NCI-H2196 treated with DMSO at 0.1 percent for 48 hours (cell line): ENCODE results near the gene NEAT1.

Experiments used
- DNase-seq: peaks from one replicate; lab custom pipeline; 2025; ENCODE audit not compliant: unreplicated experiment; lab: John Stamatoyannopoulos, UW

The NEAT1 gene

GRCh38 chr11:65433657-65434056 lies 11.1 kb downstream of the NEAT1 start:
- DNase-seq: no peak

GRCh38 chr11:65434057-65434666 lies 11.6 kb downstream of the NEAT1 start:
- DNase-seq: no peak

- DNase-seq: no peak
Measured at GRCh38 chr11:65434667-65435410, 12.2 kb downstream of the NEAT1 start.

- no peak for DNase-seq
Measured at GRCh38 chr11:65435411-65435931, 12.9 kb downstream of the NEAT1 start.

- no peak for DNase-seq
Measured at GRCh38 chr11:65435981-65436411, 13.4 kb downstream of the NEAT1 start.

- no peak for DNase-seq
Measured at GRCh38 chr11:65436412-65437032, 13.9 kb downstream of the NEAT1 start.

GRCh38 chr11:65437436-65438227 lies 15.0 kb downstream of the NEAT1 start:
- DNase-seq: no peak

GRCh38 chr11:65438257-65439151 lies 15.9 kb downstream of the NEAT1 start:
- no peak for DNase-seq

- no peak for DNase-seq
Measured at GRCh38 chr11:65439331-65440181, 17.0 kb downstream of the NEAT1 start.

- DNase-seq: no peak
Measured at GRCh38 chr11:65440831-65441499, 18.4 kb downstream of the NEAT1 start.

GRCh38 chr11:65442842-65443331 lies 20.3 kb downstream of the NEAT1 start:
- DNase-seq: no peak

- DNase-seq: no peak
Measured at GRCh38 chr11:65444314-65445051, 21.9 kb downstream of the NEAT1 start.

GRCh38 chr11:65445101-65445603 lies 22.6 kb downstream of the NEAT1 start:
- DNase-seq: no peak

- no peak for DNase-seq
Measured at GRCh38 chr11:65445604-65446445, 23.2 kb downstream of the NEAT1 start.

GRCh38 chr11:65446446-65447277 lies 24.1 kb downstream of the NEAT1 start:
- no peak for DNase-seq

- DNase-seq: no peak
Measured at GRCh38 chr11:65448074-65448417, 25.4 kb downstream of the NEAT1 start.
